Right lobe of liver (tissue), 6 donors: ENCODE results near the gene OSBPL2. TPM values are rescaled to one million over a fixed set of nuclear protein-coding genes. Genes with fewer than 3 reads are reported as not detected.

Source experiments
- ATAC-seq, 4 donors: fragments of 200-7000 bp; cut with Tn5 transposase; one replicate each; pipeline ENCODE4 v1.9.1; 2020; ENCODE audit warnings: mild to moderate bottlenecking in 4 of 4, moderate library complexity in 4 of 4
- DNase-seq, 3 donors: peaks; one replicate each; pipeline ENCODE4 v3.0.0-alpha.2; 2020
- H3K27ac ChIP-seq, 3 donors: fragments of 200-600 bp; one replicate each; pipeline ENCODE4 v1.8.0; 2022
- H3K27me3 ChIP-seq, 2 donors: fragments of 200-600 bp; one replicate each; pipeline ENCODE4 v1.8.0; 2022
- H3K36me3 ChIP-seq, 4 donors: fragments of 200-600 bp; sonication (generic) in 1 of 4; one replicate each; pipeline versions ENCODE4 v1.5.1 to v1.8.0; 2017 to 2022; ENCODE audit warnings: control low read depth in 1 of 4
- H3K4me1 ChIP-seq, 4 donors: fragments of 200-600 bp; sonication (generic) in 1 of 4; one replicate each; pipeline versions ENCODE4 v1.5.1 to v1.8.0; 2017 to 2022; ENCODE audit warnings: control low read depth in 1 of 4
- H3K4me3 ChIP-seq, 3 donors: fragments of 200-600 bp; one replicate each; pipeline ENCODE4 v1.8.0; 2022
- H3K9me3 ChIP-seq, 4 donors: fragments of 200-600 bp; sonication (generic) in 1 of 4; one replicate each; pipeline versions ENCODE4 v1.5.1 to v1.8.0; 2017 to 2022; ENCODE audit warnings: control low read depth in 1 of 4
- CTCF ChIP-seq, 4 donors: fragments of 200-600 bp in 3 of 4; fragments of 450-650 bp in 1 of 4; IDR thresholded peaks; one replicate each; pipeline versions ENCODE4 v1.5.1 to v1.8.0; 2016 to 2022; ENCODE audit warnings: antibody characterized with exemption in 4 of 4, mild to moderate bottlenecking in 2 of 4
- POLR2A ChIP-seq: fragments of 450-650 bp; IDR thresholded peaks from one replicate; pipeline ENCODE4 v1.6.1; 2017; ENCODE audit warnings: antibody characterized with exemption, mild to moderate bottlenecking
- WGBS: methylation state at CpG from one replicate; pipeline ENCODE4 v1.1.6; 2018; ENCODE audit warnings: low coverage, low lambda C conversion rate; ENCODE audit not compliant: insufficient coverage; ENCODE audit errors: missing lambda C conversion rate; 5-methylcytosine and 5-hydroxymethylcytosine counted together
- intact Hi-C, 2 donors: fragments of 100-400 bp; cut with DNase I; formaldehyde crosslinking; loops; one replicate each; pipeline versions ENCODE4 v1.11.2 to v1.14.1; 2022
- total RNA-seq, 6 experiments: library from RNA; depleted of rRNA in 2 of 6; stranded (reverse); fragments of >200 nt in 2 of 6; fragmentation: NEBNext Ultra II Directional in 3 of 6; extraction: Animal tissue kit (Norgen Biotek cat#: 25700) in 3 of 6; gene quantifications; one replicate each; pipeline versions ENCODE4 v1.1.0 to v1.2.4, GENCODE V29; 2016 to 2023
- donor health status: DM: no; HTN: yes; CAD: no.
- donor health status: DM: no; HTN: no; CAD: no.
- donor health status: DM: no; HTN: no; CAD: no.
- donor health status: DM: no; HTN: yes; CAD: no.
- donor health status: DM: no; HTN: yes; CAD: no.

The OSBPL2 gene
- total RNA-seq, 6 experiments from 2014 or later, result 15.6 to 27.8 (median 21.2) TPM

- Histone ChIP-seq H3K27ac (no peak overlapping the region), H3K4me1 (no peaks in the 10 kb centered on the region), H3K9me3 (no peaks in the 10 kb centered on the region), H3K4me3 (no peak overlapping the region), H3K27me3 (no peaks in the 10 kb centered on the region), H3K36me3 (peaks cover 0 to 13% (median 4%) of the 10 kb centered on the region in 4 donors)
- WGBS, result 80% methylated on average over 1 of the region's 37 CpGs
- ATAC-seq, result no peak
- TF ChIP-seq POLR2A (no peak), CTCF (IDR thresholded peaks at IDR 0.05) (no peak)
- DNase-seq, result no peak
- intact Hi-C loops, result no loop called here
Observed at GRCh38 chr20:62329389-62330377, 91.4 kb downstream of the OSBPL2 start.

GRCh38 chr20:62330576-62331317 lies 92.4 kb downstream of the OSBPL2 start:
- Histone ChIP-seq H3K36me3 (peaks cover 0 to 17% (median 4%) of the 10 kb centered on the region in 4 donors), H3K4me1 (no peaks in the 10 kb centered on the region), H3K4me3 (no peak overlapping the region), H3K27me3 (no peaks in the 10 kb centered on the region), H3K9me3 (no peaks in the 10 kb centered on the region), H3K27ac (no peak overlapping the region)
- WGBS, result 90% methylated on average over 13 of the region's 46 CpGs
- no peak for DNase-seq
- TF ChIP-seq POLR2A (no peak), CTCF (IDR thresholded peaks at IDR 0.05) (no peak)
- intact Hi-C loops, result no loop called here
- no peak for ATAC-seq

- ATAC-seq (no peak), DNase-seq (no peak)
- Histone ChIP-seq H3K9me3 (no peaks in the 10 kb centered on the region), H3K36me3 (peaks cover 0 to 17% (median 4%) of the 10 kb centered on the region in 4 donors), H3K4me1 (no peaks in the 10 kb centered on the region), H3K27ac (no peak overlapping the region), H3K4me3 (no peak overlapping the region), H3K27me3 (no peaks in the 10 kb centered on the region)
- intact Hi-C loops, result no loop called here
- TF ChIP-seq POLR2A (no peak), CTCF (IDR thresholded peaks at IDR 0.05) (no peak)
- WGBS, result 100% methylated on average over 3 of the region's 19 CpGs
Observed at GRCh38 chr20:62331347-62331746, 93.0 kb downstream of the OSBPL2 start.

- no peak for DNase-seq
- Histone ChIP-seq H3K4me3 (no peak overlapping the region), H3K36me3 (peaks cover 0 to 13% (median 4%) of the 10 kb centered on the region in 4 donors), H3K4me1 (no peaks in the 10 kb centered on the region), H3K27ac (no peak overlapping the region), H3K9me3 (no peaks in the 10 kb centered on the region), H3K27me3 (no peaks in the 10 kb centered on the region)
- TF ChIP-seq POLR2A (no peak), CTCF (IDR thresholded peaks at IDR 0.05) (no peak)
- intact Hi-C loops, result no loop called here
- no peak for ATAC-seq
- WGBS, result no CpG with 5 or more reads among the region's 16 CpGs
Observed at GRCh38 chr20:62332421-62332820, 94.1 kb downstream of the OSBPL2 start.
